ENCODE measurements around the gene DCAF7.

GRCh38 chr17:63635787-63636186 lies 85.5 kb downstream of the DCAF7 start:
- no peak for TF ChIP-seq YY1 (IDR thresholded peaks at IDR 0.05; ENCODE audit: insufficient read depth, insufficient read length)
- no peak for TF ChIP-seq ZNF274 (IDR thresholded peaks at IDR 0.05; ENCODE audit: low read depth, low read length)

Measured in NT2/D1 (cell line).